H1 (cell line): ENCODE data around the gene CREBL2. TPM values are rescaled to one million over a fixed set of nuclear protein-coding genes. Genes with fewer than 3 reads are reported as not detected.

ENCODE experiments used
- BACH1 ChIP-seq: IDR thresholded peaks from 2 replicates; pipeline ENCODE4 v1.6.1; 2012; ENCODE audit warnings: low read length, improper control_type of control experiment
- POLR2AphosphoS5 ChIP-seq: IDR thresholded peaks from 2 replicates; pipeline ENCODE4 v1.6.1; 2011; ENCODE audit warnings: low read depth, low read length
- TAF1 ChIP-seq: IDR thresholded peaks from 2 replicates; pipeline ENCODE4 v1.6.1; 2011; ENCODE audit warnings: mild to moderate bottlenecking, low read depth, low read length
- polyA plus RNA-seq, 7 experiments: library from polyadenylated mRNA; depleted of rRNA in 3 of 7; stranded (reverse) in 5 of 7; unstranded in 2 of 7; fragments of >200 nt in 5 of 7; fragments of 200-250 nt in 2 of 7; gene quantifications; 1 replicate in 5 of 7; 2 replicates in 1 of 7; 4 replicates in 1 of 7; pipeline versions ENCODE4 v1.2.1 to v1.2.3, GENCODE V29; 2011 to 2013; ENCODE audit warnings: missing spikeins in 2 of 7, mixed read lengths in 2 of 7
- total RNA-seq: library from RNA; stranded (reverse); fragmentation: NEBNext Ultra II Directional; extraction: Animal tissue kit (Norgen Biotek cat#: 25700); gene quantifications from 2 replicates; pipeline ENCODE4 v1.2.1, GENCODE V29; 2021
- TF ChIP-seq, protein P1 (sequence below): IDR thresholded peaks from 2 replicates; pipeline ENCODE4 v1.6.1; 2011; ENCODE audit warnings: low read depth, mild to moderate bottlenecking, low read length; ENCODE audit not compliant: insufficient read depth

CREBL2 gene
- total and polyA plus RNA-seq, 2 of the 8 experiments (the other 6 are each of a cell fraction or from before 2014, with no cell fraction given), result 9.8 to 18.3 TPM

DNA sequence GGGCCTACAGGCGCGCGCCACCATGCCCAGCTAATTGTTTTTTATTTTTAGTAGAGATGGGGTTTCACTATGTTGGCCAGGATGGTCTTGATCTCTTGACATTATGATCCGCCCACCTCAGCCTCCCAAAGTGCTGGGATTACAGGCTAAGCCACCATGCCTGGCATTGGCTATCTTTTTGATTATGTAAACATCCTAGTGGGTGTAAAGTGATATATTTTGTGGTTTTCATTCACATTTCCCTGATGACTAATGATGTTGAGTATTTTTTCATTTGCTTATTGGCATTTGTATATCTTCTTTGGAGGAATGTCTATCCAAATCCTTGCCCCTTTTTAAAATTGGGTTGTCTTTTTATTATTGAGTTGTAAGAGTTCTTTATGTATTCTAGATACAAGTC, 16.3 kb downstream of the CREBL2 start (continued):
- TF ChIP-seq BACH1, result no peak
- TF ChIP-seq POLR2AphosphoS5, result no peak
- TF ChIP-seq TAF1, result no peak
- TF ChIP-seq, protein P1, sequence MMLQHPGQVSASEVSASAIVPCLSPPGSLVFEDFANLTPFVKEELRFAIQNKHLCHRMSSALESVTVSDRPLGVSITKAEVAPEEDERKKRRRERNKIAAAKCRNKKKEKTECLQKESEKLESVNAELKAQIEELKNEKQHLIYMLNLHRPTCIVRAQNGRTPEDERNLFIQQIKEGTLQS, result no peak
